GM21723 (cell line): ENCODE results near the gene PRPF18.

Experiments used
- ATAC-seq: cut with Tn5 transposase; IDR thresholded peaks from one replicate; pipeline ENCODE4 v1.9.1; 2021; ENCODE audit warnings: mild to moderate bottlenecking, moderate library complexity; ENCODE audit not compliant: unreplicated experiment

PRPF18 gene

DNA sequence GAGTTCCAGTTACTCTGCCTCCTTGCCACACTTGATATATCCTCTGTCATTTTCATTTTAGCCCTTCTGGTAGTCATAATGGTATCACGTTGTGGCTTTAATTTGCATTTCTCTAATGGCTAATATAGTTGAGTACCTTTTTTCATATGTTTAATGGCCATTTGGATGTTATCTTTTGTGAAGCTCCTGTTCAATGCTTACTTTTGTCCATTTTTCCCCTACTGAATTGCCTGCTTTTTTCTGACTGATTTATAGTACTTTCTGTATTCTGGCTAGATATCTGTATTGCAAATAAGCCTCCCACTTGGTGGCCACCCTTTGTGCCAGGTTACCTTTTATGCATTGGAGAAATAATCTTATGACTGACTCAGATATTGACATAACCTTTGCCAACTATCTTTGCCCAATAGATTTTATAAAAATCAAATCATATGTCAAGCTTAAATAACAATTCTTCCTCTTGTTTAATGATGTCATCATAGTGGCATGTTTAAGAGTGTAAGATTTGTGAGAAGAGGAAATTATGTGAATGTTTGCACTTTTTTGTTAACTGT is 50.6 kb downstream of the PRPF18 start:
- ATAC-seq, result no peak

DNA sequence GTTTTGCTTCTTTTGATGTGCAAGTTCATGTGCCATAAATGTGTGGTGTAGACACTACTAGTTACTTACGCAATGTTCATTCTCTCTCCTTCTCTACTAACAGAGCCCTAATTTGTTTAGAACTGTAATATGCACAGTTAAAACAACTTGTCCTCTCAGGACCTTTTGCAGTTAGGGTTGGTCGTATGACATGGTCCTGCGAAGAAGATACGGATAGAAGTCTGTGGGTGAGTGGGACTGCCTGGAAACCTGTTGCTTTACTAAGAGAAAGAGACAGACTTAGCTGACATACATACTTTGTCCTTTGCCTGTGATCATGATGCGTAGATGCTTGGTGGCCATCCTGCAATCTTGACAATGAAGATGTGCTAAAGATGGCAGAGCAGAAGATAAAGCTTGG is 51.1 kb downstream of the PRPF18 start:
- ATAC-seq, result no peak

DNA sequence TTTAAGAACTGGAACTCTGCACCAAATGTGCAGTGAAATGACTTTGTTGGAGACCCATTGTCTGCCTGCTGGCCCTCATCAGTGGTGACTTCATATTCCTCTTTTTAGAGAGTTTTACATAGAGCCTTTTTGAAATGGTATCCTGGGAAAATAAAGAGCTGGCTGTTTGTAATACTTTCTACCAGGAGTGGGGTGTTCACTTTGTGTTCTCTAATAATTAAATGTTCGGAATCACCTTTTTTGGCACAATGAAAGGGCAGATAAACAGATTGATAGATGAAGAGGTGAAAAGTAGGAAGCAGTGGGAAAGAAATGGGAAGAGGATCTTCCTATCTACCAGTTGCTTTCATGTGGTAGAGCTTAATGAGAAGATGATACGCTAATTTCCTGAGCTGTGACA is 55.5 kb downstream of the PRPF18 start:
- ATAC-seq, result no peak

DNA sequence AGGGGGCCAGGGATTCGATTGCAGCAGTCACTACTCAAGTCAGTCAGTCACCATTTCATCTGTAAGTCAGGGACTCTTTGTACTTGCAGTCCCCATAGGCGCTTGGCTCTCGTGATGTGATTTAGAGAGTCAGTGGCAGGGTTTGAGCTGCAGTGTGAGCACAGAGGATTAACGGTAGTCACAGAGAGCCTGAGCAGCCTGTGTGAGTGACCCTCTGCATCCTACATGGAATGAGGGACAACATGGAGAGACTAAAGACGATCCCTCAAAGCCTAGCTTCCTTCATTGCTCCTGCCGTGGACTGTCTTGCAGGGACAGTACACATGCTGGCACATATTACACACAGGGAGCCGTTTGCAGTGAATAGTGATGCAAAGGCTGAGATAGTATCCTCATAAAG is 56.3 kb downstream of the PRPF18 start:
- no peak for ATAC-seq

DNA sequence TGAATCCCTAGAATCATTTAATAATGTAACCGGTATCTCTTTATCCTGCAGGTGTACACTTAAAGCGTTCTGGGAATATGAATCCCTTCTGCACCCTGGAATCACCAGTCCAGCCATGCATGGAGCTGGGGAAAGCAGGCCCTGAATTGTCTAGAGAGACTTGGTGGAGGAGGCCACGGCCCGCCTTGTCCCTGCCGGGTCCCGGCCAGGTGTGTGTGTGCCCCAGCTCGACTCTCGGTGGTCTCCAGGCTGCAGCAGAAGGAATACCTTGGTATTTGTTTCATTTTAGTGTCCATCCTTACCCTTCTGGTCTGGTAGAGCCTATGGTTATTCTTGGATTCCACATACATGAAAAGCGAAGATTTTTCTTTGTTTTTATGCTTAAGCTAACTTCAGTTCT is 58.1 kb downstream of the PRPF18 start:
- no peak for ATAC-seq

DNA sequence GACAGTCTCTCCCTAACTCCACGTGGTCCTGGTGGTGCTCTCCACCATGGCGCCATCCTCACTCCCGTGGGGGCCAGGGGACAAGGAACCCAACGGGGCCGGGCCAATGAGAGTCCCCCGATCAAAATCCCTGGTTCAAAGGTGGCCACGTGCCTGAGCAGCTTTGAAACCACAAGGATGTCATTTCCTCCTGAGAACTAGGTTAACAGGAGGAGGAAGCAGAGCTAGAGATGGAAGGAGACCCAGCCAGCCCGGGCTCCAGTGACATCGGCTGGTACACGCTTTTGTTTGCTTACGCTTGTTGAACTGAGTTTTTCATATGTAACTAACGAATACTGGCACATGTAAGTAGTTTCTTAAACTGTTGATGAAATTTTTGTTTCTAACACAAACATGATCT is 61.7 kb downstream of the PRPF18 start:
- ATAC-seq, result no peak

DNA sequence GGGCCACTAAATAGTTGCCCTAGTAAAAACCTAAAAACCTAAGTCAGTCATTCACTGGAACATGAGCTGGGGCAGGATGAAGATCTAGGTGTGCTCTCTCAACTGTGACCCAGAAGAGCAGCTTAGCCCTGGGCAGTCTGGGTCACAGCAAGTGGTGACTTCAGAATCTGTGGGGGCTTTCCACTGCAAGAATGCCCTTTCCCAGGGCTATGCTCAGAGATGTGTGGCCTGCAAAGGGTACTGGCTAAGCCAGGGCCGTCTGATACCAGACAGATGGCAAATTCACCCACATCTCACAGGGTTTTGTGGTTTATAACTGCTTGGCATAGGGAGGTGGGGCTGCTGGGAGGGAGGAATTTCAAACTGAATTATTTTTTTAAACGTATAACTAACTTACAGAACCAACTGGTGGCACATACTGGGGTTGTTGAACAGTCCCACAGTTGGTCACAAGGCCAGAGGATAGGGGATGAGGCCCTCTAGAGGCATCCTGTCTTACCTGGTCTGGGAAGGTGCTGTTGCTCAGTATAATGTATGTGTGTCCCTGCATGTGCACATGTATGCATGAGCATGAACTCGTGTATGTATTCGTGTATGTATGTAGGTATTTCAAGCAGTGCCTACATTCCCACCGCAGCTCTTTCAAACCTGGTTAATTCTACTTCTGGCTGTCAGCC is 63.2 kb downstream of the PRPF18 start:
- no peak for ATAC-seq

DNA sequence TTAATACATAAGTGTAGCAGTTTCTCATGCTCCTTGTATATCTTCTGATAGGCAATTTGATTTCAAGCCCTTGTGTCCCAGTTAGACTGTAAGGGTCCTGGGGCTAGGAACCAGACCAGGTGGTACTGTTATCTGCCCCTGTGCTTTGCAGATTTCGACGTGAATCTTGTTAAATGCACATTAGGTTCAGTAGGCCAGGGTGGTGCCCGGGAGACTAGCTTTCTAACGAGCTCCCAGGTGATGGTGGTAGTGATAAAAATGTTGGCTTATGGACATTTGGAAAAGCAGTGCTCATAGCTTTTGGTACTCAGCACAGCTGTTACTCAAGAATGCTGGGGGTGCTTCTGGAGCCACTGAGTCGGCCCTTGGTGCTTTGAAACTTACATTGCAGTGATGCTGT is 64.2 kb downstream of the PRPF18 start:
- ATAC-seq, result no peak

DNA sequence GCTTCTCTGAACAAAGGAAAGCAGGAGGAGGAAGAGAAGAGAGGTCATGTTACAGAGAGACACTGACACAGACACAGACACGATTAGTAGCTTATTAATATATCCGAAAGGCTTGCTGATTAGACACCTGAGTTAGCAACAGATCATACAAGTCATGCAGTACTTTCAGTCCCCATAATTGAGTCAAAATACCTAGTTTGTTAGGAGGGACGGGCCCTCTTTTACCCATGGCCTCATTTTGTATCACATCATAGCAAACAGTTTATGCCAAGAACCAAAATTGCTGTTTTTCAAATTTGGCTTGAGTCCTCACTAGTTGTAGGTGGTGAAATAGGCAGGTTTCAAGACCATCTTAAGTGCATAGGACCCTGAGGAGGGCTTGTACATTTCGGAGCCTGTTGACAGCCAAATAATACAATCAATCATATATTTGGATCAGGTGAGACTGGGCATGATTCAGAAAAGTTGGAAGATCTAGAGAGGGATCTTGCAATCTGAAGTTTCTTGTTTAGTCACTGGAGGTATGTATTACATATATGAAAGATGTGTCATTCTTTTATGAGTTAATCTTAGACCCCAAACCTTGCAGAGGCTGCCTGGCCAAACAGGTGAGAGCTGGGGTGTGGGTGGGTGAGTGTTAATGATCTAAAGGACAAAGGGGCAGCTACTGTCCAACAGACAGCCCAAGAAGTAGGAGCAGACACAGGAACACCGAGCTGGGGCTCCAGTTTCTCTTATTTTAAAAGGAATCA is 65.4 kb downstream of the PRPF18 start:
- ATAC-seq, result no peak

DNA sequence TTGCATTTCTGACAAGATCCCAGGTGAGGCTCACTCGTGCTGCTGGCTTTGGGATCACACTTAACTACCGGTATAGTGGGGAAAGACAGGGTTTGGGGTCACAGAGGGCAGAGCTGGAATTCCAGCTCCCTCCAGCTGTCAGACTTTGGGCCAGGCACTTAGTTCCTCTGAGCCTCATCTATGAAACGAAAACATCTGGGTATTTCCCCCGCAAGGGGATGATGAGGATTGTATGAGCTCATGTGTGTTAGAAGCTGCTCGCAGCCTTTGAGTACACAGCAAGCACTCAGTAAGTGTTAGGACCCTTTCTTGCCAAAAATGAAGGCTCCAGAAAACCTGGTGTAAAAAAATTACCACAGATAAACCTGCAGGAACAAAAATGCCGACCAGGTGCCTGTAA is 66.1 kb downstream of the PRPF18 start:
- no peak for ATAC-seq

DNA sequence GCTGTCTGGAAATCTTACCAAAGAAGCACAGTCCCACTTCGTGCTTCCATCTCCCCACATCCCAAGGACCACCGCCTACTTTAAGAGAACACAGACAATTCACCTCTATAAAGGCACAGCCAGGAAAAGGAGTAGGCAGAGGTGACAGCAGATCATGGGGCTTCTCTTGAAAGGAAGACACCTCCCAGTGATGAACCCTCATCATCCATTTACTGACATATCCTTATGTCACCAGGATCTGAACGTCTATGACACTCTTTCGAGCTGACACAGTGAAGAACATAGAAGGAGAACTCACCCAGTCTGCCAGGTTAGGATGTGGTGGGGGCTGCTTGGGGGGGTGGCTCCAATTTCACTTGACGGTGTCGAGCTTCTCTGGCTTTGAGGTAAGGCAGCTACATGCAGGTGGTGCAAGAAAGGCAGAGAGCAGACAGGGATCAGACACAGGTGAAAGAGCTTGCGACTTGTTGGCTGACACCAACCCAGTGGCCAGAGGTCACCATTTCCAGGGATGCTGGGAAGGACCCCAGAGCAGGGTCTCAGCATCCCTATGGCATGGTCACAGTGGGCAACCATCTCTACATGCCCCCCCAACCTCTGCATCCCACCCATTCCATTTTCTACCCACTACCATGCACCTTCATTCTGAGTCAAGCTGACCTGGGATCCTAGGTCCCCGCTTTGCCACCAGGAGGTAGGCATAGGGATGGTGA is 67.5 kb downstream of the PRPF18 start:
- no peak for ATAC-seq

DNA sequence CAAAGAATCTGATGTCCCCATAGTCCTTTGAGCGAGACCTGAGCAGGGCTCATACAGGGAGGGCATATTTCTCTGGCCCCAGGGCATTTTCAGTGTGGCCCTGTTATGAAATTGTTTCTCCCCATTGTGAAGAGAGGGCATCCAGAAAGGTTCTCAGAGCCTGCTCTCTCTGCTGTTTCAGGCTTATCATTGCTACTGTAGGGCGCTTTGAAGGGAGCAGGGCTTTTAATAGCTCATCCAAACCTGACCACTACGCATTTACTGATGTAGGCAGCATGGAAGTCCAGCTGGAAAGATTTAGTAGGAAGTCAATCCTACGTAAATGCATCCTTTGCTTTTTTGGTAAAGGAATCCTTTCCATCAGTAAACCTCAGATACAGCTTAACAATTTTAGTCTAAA is 68.1 kb downstream of the PRPF18 start:
- ATAC-seq, result no peak

DNA sequence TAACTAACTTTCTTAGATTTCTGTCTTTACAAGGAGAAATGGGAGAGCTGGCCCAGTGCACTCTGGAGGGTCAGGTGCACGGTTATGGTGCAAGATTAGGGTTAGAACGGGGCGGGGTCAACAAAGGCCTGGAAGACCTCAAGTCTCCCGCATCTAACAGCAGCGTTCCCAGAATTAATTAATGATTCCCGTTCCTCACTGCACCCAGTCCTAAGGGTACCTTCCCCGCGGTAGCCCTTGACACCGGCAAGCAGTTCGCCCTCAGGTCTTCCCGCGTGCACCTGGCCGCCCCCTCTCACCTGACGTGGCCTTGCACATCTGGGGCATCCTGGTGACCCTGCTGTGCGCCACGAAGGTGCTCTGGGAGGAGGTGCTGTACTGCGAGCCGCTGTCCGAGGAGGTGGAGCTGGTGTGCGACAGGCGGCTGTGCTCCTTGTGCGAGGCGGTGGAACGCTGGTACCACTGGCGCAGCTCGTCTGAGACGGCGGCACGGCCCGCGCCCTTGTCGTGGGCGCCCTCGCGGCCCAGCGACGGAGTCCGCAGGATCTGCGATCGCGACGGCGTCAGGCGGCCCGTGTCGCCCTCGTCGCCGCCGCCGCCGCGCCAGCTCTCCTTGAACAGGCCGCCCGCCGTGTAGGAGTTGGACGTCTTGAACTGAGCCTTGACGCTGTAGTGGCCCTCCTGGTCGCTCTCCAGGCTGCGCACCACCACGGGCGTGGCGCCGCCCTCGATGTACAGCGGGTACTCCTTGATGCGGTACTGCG is 69.8 kb downstream of the PRPF18 start:
- no peak for ATAC-seq

DNA sequence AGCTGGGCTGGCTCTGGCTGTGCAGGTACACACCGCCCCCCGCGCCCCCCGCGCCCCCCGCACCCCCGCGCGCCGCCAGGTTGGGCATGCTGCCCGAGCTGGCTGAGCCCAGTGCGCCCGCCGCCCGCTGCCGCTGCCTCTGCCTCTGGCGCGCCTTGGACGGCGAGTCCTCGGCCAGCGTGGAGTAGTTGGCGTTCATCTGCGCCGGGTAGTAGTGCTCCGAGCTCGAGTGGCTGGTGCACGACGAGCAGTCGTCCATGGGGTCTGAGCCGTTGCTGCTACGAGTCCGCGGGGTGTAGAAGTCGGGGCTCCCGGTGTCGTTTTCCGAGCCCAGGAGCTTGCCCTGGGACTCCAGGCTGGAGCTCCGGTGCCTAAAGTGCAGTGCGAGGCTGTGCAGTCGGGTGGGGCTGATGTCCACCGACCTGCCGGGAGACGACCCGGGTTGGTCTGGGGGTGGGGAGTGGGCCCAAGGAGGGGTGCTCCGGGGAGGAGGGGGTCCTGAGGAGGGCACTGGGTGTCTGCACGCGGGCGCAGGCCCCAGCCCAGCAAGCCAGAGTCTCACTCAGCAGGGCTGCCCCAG is 70.4 kb downstream of the PRPF18 start:
- ATAC-seq, result no peak

DNA sequence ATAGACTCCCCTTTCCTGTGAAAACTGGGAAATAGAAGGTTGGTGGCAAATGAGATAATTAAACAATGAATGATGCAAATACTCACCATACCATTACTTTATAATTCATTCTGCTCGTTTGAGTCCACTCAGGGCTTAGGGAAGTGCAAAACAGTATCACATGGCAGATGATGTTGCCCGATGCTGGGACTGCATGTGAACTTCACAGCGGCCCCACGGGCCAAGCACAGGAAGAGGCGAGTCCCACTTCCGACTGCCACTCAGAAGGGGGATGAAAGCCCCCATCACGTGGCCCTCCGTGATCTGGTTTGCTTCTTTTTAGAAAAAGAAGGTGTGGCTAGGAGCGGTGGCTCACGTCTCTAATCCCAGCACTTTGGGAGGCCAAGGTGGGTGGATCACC is 71.5 kb downstream of the PRPF18 start:
- no peak for ATAC-seq

DNA sequence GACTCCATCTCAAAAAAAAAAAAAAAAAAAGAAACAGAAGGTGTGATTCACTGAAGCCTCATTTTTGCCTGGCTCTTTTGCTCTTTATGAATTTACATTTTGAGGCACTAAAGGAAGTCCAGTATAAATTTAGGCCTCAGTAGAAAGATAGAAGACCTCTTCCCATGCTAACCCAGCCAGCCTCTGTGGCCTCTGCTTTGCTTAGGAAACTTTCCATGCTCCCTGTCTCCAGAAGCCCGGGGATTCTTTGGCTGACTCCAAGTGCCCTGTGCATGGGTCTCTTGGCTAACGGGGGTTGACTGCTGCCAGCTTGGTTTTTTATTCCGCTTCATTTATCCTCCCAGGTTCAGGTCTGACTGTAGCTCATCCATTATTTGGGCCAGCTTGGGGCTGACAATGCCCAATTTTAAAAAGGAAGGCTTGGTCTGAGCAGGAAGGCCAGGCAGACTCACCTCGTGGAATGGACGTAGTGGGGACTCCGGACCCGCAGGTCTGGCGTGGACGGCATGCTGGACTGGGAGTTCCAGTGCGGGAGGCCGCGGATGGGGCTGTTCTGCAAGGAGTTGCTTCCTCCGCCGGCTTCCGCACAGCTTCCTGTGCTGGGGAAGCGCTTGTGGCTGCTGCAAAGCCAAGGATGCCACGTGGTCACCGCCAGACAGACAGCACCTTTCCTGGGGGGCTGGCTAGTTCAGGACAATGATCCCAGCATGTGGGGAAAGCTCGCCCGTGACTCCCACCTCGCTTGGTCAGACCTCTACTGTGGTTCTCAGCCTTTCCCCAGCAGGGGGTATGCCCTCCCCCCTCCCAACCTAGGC is 72.3 kb downstream of the PRPF18 start:
- no peak for ATAC-seq

DNA sequence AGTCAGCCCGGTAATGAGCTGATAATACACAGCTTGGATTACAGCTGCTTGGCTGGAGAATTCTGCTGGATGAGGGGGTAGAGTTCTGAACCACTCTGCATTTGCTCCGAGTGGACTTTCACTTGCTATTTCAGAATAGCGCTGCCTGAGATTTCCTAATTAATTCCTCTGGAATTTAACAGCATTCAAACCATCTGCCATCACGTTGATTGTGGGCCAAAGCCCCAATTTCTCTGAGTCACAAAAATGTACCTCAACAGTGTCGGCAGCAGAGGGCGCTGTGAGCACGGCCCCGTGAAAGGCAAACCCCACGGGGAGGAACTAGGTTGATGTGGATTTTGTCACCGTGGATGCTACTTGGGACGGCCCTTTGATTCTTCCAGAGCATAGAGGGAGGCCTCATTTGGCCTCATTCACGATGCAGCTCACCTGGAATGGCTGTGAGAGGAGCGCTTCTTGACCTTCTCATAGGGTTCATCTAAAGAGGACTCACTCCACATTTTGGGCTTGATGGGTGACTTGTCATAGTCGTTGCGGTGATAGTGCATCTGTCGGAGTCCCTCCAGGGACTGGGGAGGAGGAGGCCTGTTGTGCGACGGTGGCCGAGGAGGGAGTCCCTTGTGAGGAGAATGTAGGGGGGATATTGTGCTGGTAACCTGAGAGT is 73.3 kb downstream of the PRPF18 start:
- peak; percentile 62 for ATAC-seq

DNA sequence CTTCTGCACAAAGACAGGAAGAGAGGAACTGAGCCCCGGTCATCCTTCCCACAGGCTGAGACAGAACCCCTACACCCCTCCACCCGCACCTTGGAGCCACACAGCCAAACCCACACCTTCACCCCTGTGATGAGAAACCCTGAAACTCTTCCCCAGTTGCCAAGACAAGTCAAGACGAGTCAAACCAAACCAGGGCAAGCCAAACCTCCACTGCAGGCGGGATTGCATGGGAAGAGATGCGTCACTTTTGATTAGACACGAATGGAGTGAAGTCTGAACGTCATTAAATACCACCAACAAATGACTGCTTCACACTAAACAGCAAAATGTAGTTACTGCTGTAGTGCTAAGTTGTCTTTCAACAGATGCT is 73.8 kb downstream of the PRPF18 start:
- ATAC-seq, result peak; percentile 16

DNA sequence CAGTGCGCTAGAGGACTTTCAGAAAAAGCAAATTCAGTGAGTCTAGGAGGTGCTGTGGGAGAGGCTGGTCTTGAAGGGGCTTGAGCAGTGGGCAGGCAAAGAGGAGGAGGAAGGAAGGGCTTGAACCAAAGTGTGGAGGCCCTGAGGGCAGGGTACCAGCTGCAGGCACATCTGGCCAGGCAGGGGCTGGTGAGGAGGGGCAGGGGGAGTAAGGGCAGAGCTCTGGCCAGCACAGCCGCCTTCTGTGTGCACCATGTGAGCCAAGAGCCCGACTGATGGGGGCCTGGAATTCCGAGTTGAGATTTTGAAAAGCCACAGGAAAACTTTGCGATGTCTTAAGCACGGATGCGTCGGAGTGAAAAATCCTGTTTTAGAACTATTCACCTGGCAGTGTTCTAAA is 74.5 kb downstream of the PRPF18 start:
- ATAC-seq, result no peak
